ENCODE data around the gene EMILIN1.
"Not testable (repeated sequence)": the region's sequence is repeated elsewhere in the genome, so short reads cannot be mapped to it uniquely, and the experiment has no call there.

EMILIN1 gene

GRCh38 chr2:27054721-27055120 is 23.7 kb upstream of the EMILIN1 start:
- no peak for DNase-seq

- no peak for DNase-seq
Measured at GRCh38 chr2:27057184-27057583, 21.2 kb upstream of the EMILIN1 start.

- no peak for DNase-seq
Measured at GRCh38 chr2:27058210-27058609, 20.2 kb upstream of the EMILIN1 start.

GRCh38 chr2:27059141-27059820 is 19.1 kb upstream of the EMILIN1 start:
- DNase-seq = no peak

GRCh38 chr2:27060323-27060722 is 18.1 kb upstream of the EMILIN1 start:
- DNase-seq = no peak

- DNase-seq = no peak
Measured at GRCh38 chr2:27065128-27065527, 13.3 kb upstream of the EMILIN1 start.

GRCh38 chr2:27067385-27067784 is 11.0 kb upstream of the EMILIN1 start:
- DNase-seq = no peak

- no peak for DNase-seq
Measured at GRCh38 chr2:27069436-27069835, 9.0 kb upstream of the EMILIN1 start.

GRCh38 chr2:27069961-27070618 is 8.3 kb upstream of the EMILIN1 start:
- DNase-seq = no peak

- DNase-seq = no peak
Measured at GRCh38 chr2:27070653-27071276, 7.7 kb upstream of the EMILIN1 start.

GRCh38 chr2:27071277-27071989 is 7.0 kb upstream of the EMILIN1 start, which contains the start of gene OST4:
OST4 (minus strand) TSS chr2:27071654.
- DNase-seq = peak; percentile 92

- DNase-seq = no peak
Measured at GRCh38 chr2:27071990-27072830, 6.2 kb upstream of the EMILIN1 start.

GRCh38 chr2:27072920-27073319 is 5.5 kb upstream of the EMILIN1 start:
- DNase-seq = no peak

GRCh38 chr2:27073782-27074181 is 4.6 kb upstream of the EMILIN1 start:
- no peak for DNase-seq

GRCh38 chr2:27074738-27075565 is 3.5 kb upstream of the EMILIN1 start:
- peak; percentile 80 for DNase-seq

- DNase-seq = not testable (repeated sequence)
Measured at GRCh38 chr2:27075566-27075871, 2.9 kb upstream of the EMILIN1 start.

GRCh38 chr2:27076323-27076722 is 2.1 kb upstream of the EMILIN1 start:
- DNase-seq = no peak

- no peak for DNase-seq
Measured at GRCh38 chr2:27077231-27077630, 1.2 kb upstream of the EMILIN1 start.

- DNase-seq = no peak
Measured at GRCh38 chr2:27079233-27080139, 1.1 kb downstream of the EMILIN1 start.

- no peak for DNase-seq
Measured at GRCh38 chr2:27080140-27080469, 1.7 kb downstream of the EMILIN1 start.

- DNase-seq = no peak
Measured at GRCh38 chr2:27080603-27080936, 2.2 kb downstream of the EMILIN1 start.

Data from CD4-positive, alpha-beta T cell treated with Interleukin-6 for 4 hours (primary cell).